Small intestine (tissue), 7 donors: Measurements from ENCODE around the gene NUTM1. TPM values are rescaled to one million over a fixed set of nuclear protein-coding genes. Genes with fewer than 3 reads are reported as not detected.

Experiments
- DNase-seq, 2 donors: peaks; one replicate each; pipeline versions ENCODE4 v3.0.0 to v3.0.0-alpha.2; 2013
- FAIRE-seq: peaks from 2 replicates; lab custom pipeline; 2012; peaks lifted over from hg19 to GRCh38; lab: Jason Lieb, UNC
- H3K27ac ChIP-seq, 3 donors: one replicate each; pipeline ENCODE4 v1.5.1; 2013; ENCODE audit warnings: low read length in 2 of 3, mild to moderate bottlenecking in 2 of 3, control low read depth in 1 of 3, inconsistent platforms in 1 of 3, low read depth in 1 of 3, moderate library complexity in 1 of 3
- H3K27me3 ChIP-seq, 3 donors: one replicate each; pipeline ENCODE4 v1.6.1; 2013; ENCODE audit warnings: low read length in 3 of 3, inconsistent platforms in 1 of 3; ENCODE audit not compliant: control insufficient read depth in 3 of 3, insufficient read depth in 3 of 3
- H3K36me3 ChIP-seq, 3 donors: one replicate each; pipeline ENCODE4 v1.6.1; 2013; ENCODE audit warnings: low read length in 3 of 3, inconsistent platforms in 1 of 3, low read depth in 1 of 3, mild to moderate bottlenecking in 1 of 3, moderate library complexity in 1 of 3; ENCODE audit not compliant: control insufficient read depth in 3 of 3, insufficient read depth in 2 of 3
- H3K4me1 ChIP-seq, 3 donors: one replicate each; pipeline ENCODE4 v1.6.1; 2013; ENCODE audit warnings: low read length in 2 of 3, inconsistent platforms in 1 of 3, low read depth in 1 of 3, mild to moderate bottlenecking in 1 of 3, moderate library complexity in 1 of 3; ENCODE audit not compliant: control insufficient read depth in 3 of 3, insufficient read depth in 2 of 3
- H3K4me3 ChIP-seq, 3 donors: one replicate each; pipeline ENCODE4 v1.5.1; 2013; ENCODE audit warnings: low read length in 3 of 3, control low read depth in 1 of 3, inconsistent platforms in 1 of 3, low read depth in 1 of 3, mild to moderate bottlenecking in 1 of 3, moderate library complexity in 1 of 3
- H3K9me3 ChIP-seq, 2 donors: one replicate each; pipeline ENCODE4 v1.6.1; 2013; ENCODE audit warnings: low read depth in 1 of 2, low read length in 1 of 2; ENCODE audit not compliant: control insufficient read depth in 2 of 2, insufficient read depth in 1 of 2
- WGBS, 3 donors: extraction: QIAGEN DNeasy Blood & Tissue Kit; methylation state at CpG; one replicate each; pipeline ENCODE4 v1.1.7; 2013; 5-methylcytosine and 5-hydroxymethylcytosine counted together
- polyA plus RNA-seq, 4 donors: library from polyadenylated mRNA; stranded (reverse) in 3 of 4; unstranded in 1 of 4; fragments of 200-250 nt in 3 of 4; fragments of 120-200 nt in 1 of 4; gene quantifications; one replicate each; pipeline versions ENCODE4 v1.2.1 to v1.2.3, GENCODE V29; 2013
- donor health status: healthy with polysubstance abuse.
- donor health status: control.
- donor health status: control.
- donor health status: Bipolar disorder and iron deficiency.
- donor health status: healthy.

Gene NUTM1
- polyA plus RNA-seq, 4 donors, result 0.01 to 0.18 TPM; not detected in 2

- 95 to 97% (median 96%) methylated on average over 10 of the region's 10 CpGs for WGBS, 3 donors
- Histone ChIP-seq H3K27me3 (no peaks in the 10 kb centered on the region), H3K36me3 (no peaks in the 10 kb centered on the region), H3K4me3 (no peak overlapping the region), H3K27ac (no peak overlapping the region), H3K4me1 (no peaks in the 10 kb centered on the region), H3K9me3 (no peaks in the 10 kb centered on the region)
- DNase-seq, result no peak
- FAIRE-seq, result no peak
These were observed 19.9 kb upstream of the NUTM1 start for GRCh38 chr15:34323217-34323616.

- DNase-seq (no peak), FAIRE-seq (no peak)
- Histone ChIP-seq H3K4me1 (no peaks in the 10 kb centered on the region), H3K9me3 (no peaks in the 10 kb centered on the region), H3K27me3 (no peaks in the 10 kb centered on the region), H3K27ac (no peak overlapping the region), H3K36me3 (no peaks in the 10 kb centered on the region), H3K4me3 (no peak overlapping the region)
- WGBS, 3 donors, result 84 to 91% (median 88%) methylated on average over 1 of the region's 1 CpG
These were observed 18.2 kb upstream of the NUTM1 start for GRCh38 chr15:34324933-34325332.

- Histone ChIP-seq H3K27me3 (no peaks in the 10 kb centered on the region), H3K9me3 (no peaks in the 10 kb centered on the region), H3K4me3 (no peak overlapping the region), H3K36me3 (no peaks in the 10 kb centered on the region), H3K4me1 (no peaks in the 10 kb centered on the region), H3K27ac (no peak overlapping the region)
- DNase-seq, result no peak
- FAIRE-seq, result no peak
These were observed 17.7 kb upstream of the NUTM1 start for GRCh38 chr15:34325368-34325767.

- no peak for FAIRE-seq
- H3K4me1 ChIP-seq, result no peaks in the 10 kb centered on the region
- no peaks in the 10 kb centered on the region for H3K27me3 ChIP-seq
- peak overlapping the region in 1 of 3 donors; percentile 20 for H3K27ac ChIP-seq
- no peak overlapping the region for H3K4me3 ChIP-seq
- DNase-seq, result no peak
- WGBS, 3 donors, result 65 to 84% (median 73%) methylated on average over 4 of the region's 4 CpGs
- H3K9me3 ChIP-seq, result no peaks in the 10 kb centered on the region
- H3K36me3 ChIP-seq, result no peaks in the 10 kb centered on the region
These were observed 15.2 kb upstream of the NUTM1 start for GRCh38 chr15:34327906-34328305.

- WGBS, 3 donors, result 63 to 76% (median 68%) methylated on average over 2 of the region's 2 CpGs
- H3K4me3 ChIP-seq, result no peak overlapping the region
- no peaks in the 10 kb centered on the region for H3K36me3 ChIP-seq
- H3K27me3 ChIP-seq, result no peaks in the 10 kb centered on the region
- no peaks in the 10 kb centered on the region for H3K9me3 ChIP-seq
- FAIRE-seq, result no peak
- H3K27ac ChIP-seq, result peak overlapping the region in 1 of 3 donors; percentile 22
- DNase-seq, result no peak
- H3K4me1 ChIP-seq, result no peaks in the 10 kb centered on the region
These were observed 14.1 kb upstream of the NUTM1 start for GRCh38 chr15:34329006-34329405.

- H3K27ac ChIP-seq, result no peak overlapping the region
- DNase-seq, result no peak
- no peaks in the 10 kb centered on the region for H3K9me3 ChIP-seq
- no peaks in the 10 kb centered on the region for H3K4me1 ChIP-seq
- H3K4me3 ChIP-seq, result no peak overlapping the region
- FAIRE-seq, result no peak
- no peaks in the 10 kb centered on the region for H3K27me3 ChIP-seq
- H3K36me3 ChIP-seq, result no peaks in the 10 kb centered on the region
- WGBS, 3 donors, result 91 to 92% (median 92%) methylated on average over 5 of the region's 5 CpGs
These were observed 12.8 kb upstream of the NUTM1 start for GRCh38 chr15:34330279-34330678.

GRCh38 chr15:34331809-34332208 is 11.3 kb upstream of the NUTM1 start:
- Histone ChIP-seq H3K4me3 (no peak overlapping the region), H3K27me3 (no peaks in the 10 kb centered on the region), H3K36me3 (no peaks in the 10 kb centered on the region), H3K4me1 (peaks cover 0 to under 1% (median 0%) of the 10 kb centered on the region in 3 donors), H3K27ac (no peak overlapping the region), H3K9me3 (no peaks in the 10 kb centered on the region)
- WGBS, 3 donors, result 71 to 80% (median 77%) methylated on average over 2 of the region's 2 CpGs
- no peak for DNase-seq
- FAIRE-seq, result no peak

GRCh38 chr15:34332553-34333120 is 10.5 kb upstream of the NUTM1 start:
- peak overlapping the region in 1 of 3 donors; percentile 41 for H3K27ac ChIP-seq
- 91 to 95% (median 95%) methylated on average over 6 of the region's 6 CpGs for WGBS, 3 donors
- H3K4me1 ChIP-seq, result peaks cover 0 to 3% (median 0%) of the 10 kb centered on the region in 3 donors
- no peak overlapping the region for H3K4me3 ChIP-seq
- H3K27me3 ChIP-seq, result no peaks in the 10 kb centered on the region
- H3K36me3 ChIP-seq, result no peaks in the 10 kb centered on the region
- no peak for DNase-seq
- H3K9me3 ChIP-seq, result no peaks in the 10 kb centered on the region
- no peak for FAIRE-seq

GRCh38 chr15:34334672-34335071 is 8.4 kb upstream of the NUTM1 start:
- H3K27ac ChIP-seq, result peak overlapping the region in 1 of 3 donors; percentile 49
- H3K27me3 ChIP-seq, result no peaks in the 10 kb centered on the region
- DNase-seq (no peak), FAIRE-seq (no peak)
- WGBS, 3 donors, result 18 to 36% (median 29%) methylated on average over 4 of the region's 4 CpGs
- H3K36me3 ChIP-seq, result no peaks in the 10 kb centered on the region
- no peaks in the 10 kb centered on the region for H3K9me3 ChIP-seq
- H3K4me3 ChIP-seq, result no peak overlapping the region
- peaks cover 0 to 3% (median 0%) of the 10 kb centered on the region in 3 donors for H3K4me1 ChIP-seq
